PFSK-1 (cell line): Measurements from ENCODE around the gene COL23A1.

Experiments
- POLR2AphosphoS5 ChIP-seq: IDR thresholded peaks from 2 replicates; pipeline ENCODE4 v1.6.1; 2012; ENCODE audit warnings: low read depth, mild to moderate bottlenecking, control low read depth, low read length, moderate library complexity
- TAF1 ChIP-seq: IDR thresholded peaks from 2 replicates; pipeline ENCODE4 v1.6.1; 2012; ENCODE audit warnings: low read length, control low read depth, borderline replicate concordance; ENCODE audit not compliant: insufficient read depth

DNA sequence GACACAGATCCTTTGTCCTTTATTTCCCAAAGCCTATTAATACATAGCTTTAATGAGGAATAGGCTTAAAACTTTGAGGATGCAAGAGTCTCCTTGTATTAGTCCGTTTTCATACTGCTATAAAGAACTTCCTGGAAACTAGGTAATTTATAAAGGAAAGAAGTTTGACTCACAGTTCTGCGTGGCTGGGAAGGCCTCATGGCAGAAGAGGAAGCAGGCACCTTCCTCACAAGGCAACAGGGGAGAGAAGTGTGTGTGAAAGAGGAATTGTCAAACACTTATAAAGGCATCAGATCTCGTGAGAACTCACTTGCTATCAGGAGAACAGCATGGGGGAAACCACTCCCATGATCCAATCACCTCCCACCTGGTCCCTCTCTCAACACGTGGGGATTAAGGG lies 42.1 kb upstream of the COL23A1 start:
- no peak for TF ChIP-seq TAF1
- TF ChIP-seq POLR2AphosphoS5 = no peak
